GM12872 (cell line): ENCODE data around the gene MAP2K6.

Source experiments
- TF ChIP-seq, protein P1 (sequence below): IDR thresholded peaks from 3 replicates; pipeline ENCODE4 v1.5.1; 2011; ENCODE audit warnings: low read depth, mild to moderate bottlenecking, low read length, moderate library complexity; ENCODE audit not compliant: insufficient read depth

The MAP2K6 gene

DNA sequence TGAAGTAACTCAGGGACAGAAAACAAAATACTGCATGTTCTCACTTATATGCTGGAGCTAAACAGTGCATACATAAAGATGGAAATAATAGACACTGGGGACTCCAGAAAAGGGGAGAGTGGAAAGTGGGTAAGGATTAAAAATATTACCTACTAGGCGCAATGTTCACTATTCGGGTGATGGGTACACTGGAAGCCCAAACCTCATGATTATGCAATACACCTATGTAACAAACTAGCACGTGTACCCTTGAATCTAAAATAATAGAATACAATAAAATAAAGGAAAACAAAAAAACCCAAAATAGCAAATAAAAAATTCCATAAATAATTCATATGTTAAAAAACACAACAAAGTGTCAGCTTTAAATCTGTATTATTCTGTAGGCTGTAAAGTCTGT lies 56.9 kb downstream of the MAP2K6 start:
- TF ChIP-seq, protein P1, sequence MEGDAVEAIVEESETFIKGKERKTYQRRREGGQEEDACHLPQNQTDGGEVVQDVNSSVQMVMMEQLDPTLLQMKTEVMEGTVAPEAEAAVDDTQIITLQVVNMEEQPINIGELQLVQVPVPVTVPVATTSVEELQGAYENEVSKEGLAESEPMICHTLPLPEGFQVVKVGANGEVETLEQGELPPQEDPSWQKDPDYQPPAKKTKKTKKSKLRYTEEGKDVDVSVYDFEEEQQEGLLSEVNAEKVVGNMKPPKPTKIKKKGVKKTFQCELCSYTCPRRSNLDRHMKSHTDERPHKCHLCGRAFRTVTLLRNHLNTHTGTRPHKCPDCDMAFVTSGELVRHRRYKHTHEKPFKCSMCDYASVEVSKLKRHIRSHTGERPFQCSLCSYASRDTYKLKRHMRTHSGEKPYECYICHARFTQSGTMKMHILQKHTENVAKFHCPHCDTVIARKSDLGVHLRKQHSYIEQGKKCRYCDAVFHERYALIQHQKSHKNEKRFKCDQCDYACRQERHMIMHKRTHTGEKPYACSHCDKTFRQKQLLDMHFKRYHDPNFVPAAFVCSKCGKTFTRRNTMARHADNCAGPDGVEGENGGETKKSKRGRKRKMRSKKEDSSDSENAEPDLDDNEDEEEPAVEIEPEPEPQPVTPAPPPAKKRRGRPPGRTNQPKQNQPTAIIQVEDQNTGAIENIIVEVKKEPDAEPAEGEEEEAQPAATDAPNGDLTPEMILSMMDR: no peak

DNA sequence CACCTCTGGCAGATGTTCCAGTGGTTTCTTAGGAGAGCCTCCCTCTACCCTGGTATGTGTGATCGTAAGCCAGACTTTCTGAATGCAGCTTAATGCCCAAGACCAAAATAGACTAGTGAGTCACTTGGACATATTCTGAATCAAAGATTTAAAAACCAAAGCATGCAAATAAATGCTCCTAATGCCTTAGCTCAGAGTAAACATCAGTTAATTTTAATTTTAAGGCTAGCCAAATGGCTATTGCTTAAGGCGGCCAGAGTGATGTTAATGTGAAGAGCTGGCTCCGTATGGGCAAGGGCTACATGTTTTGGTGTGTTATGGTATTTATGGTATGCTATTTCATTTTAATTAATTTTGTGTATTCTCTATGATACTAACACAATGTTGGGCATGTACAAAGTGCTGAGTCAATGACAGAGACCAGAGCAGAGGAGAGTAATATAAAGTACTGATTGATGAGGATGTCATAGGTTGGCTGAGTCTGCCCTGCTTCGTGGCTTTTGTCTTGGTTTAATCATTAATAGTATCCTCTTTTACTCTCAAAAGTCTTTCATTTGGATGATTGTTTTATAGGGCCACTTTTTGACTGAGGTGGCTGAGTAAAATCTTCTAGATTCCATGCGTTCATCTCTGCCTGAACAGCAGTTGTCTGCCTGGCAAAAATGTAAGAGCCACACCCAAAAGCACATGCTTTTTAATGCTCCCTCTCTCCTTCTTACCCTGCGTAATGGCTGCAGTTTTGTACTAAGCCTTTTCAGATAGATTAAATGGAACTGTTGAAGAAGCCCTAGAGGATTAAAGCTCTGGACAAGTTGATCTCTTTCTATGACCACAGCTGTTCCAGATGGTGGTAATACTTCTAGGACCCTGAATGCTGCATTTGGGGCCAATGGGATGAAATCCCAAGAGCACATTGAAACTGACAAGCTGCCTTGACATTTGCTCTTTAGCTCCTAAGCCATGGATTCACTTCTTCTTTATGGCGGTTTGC lies 59.6 kb downstream of the MAP2K6 start:
- TF ChIP-seq, protein P1: no peak

DNA sequence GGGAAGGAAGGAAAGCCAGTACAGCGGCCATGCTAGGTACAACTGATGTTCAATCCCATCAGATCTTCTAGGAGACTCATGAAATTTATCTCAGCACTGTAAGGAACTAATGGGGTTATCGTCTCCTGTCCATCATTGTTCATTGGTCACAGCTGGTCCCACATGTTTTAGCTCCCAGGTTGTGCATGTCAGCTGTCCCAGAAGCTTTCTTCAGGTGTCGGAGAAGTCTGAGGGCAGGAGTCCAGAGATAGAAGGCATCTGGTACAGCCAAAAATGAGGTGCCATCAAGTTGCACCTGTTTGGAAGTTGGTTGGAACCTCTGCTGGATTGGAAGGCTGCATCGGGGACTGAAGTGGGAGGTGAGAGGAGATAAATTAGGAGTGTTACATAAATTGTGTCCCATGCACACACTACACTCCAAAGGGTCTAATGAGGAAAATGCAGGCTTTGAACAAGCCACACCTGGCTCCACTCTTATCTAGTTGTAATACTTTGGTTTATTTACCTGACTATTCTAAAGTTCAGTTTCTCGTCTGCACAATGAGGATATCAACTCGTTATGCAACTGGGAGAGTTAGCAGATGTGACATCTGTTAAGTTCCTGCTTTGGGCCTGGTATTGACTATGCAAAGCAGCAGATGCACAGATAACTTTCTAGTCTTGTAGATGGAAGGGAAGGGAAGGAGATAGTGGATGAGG lies 62.9 kb downstream of the MAP2K6 start:
- TF ChIP-seq, protein P1: no peak

DNA sequence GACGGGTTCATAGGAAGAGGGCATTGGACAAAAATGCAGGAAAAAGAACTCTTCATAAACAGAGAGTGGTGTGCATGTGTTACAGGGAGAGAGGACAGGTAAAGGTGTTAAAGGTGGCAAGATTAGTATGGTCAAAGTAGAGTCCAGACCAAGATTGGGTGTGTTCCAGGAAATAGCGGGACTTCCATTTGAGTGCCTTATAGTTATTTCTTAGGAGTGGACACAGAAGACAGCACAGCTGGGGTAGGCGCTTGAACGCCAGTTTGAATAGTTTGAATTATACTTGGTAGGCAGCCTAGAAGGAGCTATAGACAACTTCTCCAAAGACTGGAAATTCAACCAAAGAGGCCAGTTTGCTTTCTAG lies 63.4 kb downstream of the MAP2K6 start:
- TF ChIP-seq, protein P1: no peak

DNA sequence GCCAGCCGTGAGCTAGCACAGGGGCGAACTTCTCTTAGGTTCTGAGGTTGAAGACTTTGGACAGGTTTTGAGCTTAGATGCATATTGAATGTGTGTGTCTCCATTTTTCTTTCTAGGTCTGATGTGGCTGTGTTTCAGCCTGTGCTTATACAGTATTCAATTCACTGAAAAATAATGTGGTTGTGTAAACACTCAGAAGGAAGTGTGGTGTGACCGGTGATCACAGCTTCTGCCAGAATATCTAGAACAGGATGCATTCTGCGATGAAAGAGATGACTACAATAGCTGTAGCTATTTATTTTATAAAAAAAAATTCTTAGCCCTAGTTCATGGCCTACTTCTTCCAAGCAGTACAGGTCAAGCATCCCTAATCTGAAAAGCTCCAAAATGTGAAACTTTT lies 64.4 kb downstream of the MAP2K6 start:
- TF ChIP-seq, protein P1: no peak

DNA sequence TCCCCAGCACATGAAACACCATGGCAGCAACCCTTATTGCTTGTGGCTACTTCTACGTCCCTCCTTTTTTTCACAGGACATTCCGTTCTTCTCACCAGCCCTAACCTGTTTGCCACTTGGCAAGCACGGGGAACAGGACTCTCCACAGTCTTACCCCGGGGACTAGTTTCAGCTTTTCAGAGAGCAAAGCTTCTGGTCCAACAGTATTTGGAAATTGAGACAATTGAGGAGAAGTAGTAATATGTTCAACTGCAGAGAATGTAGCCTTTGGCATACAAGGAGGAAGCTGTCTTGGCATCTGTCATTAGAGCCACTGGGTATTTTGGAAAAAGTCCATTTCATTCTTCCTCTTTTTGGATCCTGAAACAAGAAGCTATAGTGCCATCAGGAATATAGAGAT lies 65.7 kb downstream of the MAP2K6 start:
- TF ChIP-seq, protein P1: no peak

DNA sequence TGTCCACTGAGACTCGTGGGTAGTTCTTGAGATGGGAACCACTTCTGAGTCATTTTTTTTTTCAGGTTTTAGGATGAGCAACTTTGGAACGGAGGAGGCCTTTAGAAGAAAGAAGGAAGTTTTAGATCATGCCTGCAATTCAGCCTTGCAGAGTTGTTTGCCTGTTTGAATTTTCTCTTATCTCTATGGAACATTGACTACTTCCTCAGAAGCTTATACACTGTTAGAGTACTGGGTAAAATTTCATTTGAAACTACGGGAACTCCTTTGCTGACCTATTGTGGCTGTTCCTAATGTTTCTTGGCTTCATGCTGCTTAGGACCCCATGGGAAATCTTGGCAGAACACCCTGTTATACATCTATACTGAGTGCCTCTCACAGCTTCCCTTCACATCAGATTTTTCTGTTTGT lies 70.8 kb downstream of the MAP2K6 start:
- TF ChIP-seq, protein P1: no peak
